HG03135 (cell line): ENCODE results near the gene CTXN1.
"Not testable (repeated sequence)": the region's sequence is repeated elsewhere in the genome, so short reads cannot be mapped to it uniquely, and the experiment has no call there.

Source experiments
- ATAC-seq: cut with Tn5 transposase; IDR thresholded peaks from one replicate; pipeline ENCODE4 v1.9.1; 2021; ENCODE audit warnings: mild to moderate bottlenecking, moderate library complexity; ENCODE audit not compliant: unreplicated experiment

CTXN1 gene

DNA sequence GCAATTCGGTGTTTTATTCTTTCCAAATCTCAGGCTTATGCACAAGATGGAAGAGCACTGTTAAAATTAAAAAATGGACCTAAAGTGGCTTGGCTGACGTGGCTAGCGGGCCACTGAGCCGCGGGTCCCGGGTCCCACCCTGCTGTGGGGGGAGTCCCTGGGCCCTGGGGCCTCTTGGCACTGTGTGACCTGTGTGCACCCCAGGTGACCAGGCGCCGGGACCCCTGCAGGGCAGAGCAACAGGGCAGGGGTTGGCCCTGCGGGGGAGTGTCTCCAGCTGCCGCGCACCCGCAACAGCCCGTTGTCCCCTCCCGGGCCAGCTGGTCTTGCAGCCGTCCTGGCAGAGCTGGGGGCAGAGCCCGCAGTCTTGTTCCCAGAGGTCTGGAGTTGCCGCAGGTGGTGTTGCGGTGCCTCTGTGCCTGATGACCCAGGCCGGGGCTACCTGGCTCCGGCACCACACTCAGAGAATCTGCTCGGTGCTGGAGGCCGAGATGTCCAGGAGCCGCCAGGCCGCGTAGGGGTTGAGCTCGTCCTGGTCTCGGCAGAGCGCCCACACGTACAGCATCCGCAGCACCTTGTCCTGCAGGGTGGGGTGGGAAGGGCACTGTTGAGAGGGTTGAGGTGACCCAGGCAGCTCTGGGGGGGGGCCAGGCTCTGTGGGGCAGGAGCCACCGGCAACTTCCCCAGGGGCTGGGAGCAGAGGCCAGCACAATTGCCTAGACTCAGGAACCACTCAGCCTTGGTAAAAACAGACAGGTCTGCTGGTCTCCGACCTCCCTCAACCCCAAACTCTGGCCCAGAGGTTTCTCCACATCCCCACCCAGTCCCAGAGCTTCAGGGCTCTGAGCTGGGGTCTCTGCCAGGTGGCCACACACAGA, 1.0 kb upstream of the CTXN1 start:
- ATAC-seq, result no peak

- ATAC-seq, result no peak
These were observed 624 bp downstream of the CTXN1 start for GRCh38 chr19:7925171-7925851.

GRCh38 chr19:7924651-7925170, 1.2 kb downstream of the CTXN1 start:
- no peak for ATAC-seq

DNA sequence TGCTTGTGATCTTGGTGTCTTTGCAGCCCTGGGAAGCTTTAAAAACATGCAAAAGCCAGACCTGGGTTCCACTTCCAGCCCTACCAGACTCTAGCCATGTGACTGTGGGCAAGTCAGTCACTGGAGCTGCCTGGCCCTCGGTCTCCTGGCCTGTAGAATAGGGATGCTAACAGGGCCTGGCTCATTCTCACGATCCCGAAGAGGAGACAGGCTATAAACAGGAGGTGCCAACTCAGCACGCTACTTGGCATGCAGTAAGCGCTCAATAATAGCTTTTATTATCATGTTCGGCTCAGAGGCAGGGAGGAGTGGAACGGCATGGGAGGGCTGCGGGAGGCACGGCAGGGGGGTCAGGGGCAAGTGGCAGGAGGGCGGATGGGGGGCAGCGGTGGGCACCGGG, 1.7 kb downstream of the CTXN1 start:
- no peak for ATAC-seq

DNA sequence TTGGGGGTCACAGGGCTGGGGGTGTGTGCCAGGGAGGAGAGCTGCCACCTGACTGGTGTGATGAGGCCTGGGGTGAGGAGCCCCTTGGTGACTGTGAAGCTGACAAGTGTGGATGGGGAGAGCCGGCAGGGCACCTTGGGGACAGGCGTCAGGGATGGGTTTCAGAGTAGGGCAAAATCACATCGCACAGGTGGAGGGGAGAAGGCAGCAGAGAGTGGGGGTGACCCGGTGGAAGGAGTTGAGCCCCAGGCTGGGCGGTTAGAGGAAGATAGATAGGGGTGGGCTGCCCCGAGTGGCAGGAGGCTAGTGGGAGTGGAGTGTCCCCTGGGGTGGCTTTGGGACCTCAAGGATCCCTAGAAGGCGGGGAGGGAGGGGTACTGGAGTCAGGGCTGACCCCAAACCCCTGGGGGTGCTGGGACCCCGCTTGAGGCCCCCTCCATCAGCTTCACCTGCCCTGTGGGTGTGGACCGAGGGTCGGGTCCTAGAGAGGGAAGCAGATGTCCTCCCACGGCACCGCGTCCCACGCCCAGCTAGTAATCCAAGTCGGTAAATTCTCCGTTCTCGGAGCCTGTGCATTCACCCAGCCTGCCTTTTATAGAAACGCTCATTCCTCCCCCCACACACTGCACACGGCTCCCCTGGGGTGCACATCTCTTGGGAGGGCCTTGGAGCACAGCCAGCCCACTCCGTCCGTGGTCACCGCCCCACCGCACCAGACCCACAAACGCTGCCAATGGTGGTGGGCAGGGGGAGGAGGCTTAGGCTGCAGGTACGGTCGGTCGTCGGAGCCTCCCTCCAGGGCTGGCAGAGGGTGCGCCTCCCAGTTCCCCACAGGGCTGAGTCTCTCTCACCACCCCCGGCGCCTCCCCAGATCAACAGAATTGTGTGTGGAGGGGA, 2.4 kb downstream of the CTXN1 start:
- no peak for ATAC-seq

DNA sequence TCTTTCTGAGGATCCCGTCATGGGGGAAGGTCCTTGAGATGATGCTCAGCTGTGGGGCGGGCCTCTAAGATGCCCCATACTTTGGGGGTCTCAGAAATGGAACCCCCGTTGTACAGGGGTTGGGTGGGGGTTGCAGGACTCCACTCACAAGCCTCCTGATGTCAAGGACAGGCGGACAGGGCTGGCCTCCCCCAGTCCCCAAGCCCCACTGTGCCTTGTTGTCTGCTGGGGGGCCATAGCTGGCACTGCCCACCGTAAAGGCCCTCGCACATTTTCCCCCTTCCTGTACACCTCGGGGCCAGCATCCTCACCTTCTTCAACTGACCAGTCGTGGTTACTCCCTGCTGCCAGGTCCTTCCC, 3.1 kb downstream of the CTXN1 start:
- no peak for ATAC-seq

GRCh38 chr19:7921967-7922835, 3.7 kb downstream of the CTXN1 start:
- ATAC-seq, result no peak

DNA sequence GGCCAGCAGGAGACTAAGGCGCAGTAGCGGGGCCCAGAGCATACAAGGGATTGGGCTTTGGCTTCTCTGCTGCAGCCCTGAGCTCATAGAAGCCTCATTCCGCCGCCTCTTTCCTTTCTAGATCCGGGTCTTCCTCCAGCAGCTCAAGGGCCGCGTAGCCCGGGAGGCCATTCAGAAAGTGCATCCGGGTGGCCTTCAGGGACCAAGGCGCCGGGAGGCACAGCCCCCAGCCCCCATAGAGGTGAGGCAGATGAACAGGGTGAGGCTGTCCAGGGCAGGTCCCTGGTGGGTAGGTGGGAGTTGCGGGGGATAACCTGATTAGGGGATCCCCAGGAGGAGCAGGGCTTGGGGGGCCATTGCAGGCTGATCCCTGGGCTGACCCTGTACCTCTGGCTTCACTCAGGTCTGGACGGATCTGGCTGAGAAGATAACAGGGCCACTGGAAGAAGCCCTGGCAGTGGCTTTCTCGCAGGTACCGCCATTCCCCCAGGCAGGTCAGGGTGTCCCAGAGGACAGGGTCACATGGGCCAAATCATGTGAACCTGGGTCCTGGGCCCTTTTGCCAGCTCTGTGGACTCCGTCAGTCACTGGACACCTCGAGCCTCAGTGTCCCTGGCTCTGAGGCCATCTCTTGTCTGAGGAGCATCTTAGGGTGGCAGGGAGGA, 4.5 kb downstream of the CTXN1 start:
- no peak for ATAC-seq

DNA sequence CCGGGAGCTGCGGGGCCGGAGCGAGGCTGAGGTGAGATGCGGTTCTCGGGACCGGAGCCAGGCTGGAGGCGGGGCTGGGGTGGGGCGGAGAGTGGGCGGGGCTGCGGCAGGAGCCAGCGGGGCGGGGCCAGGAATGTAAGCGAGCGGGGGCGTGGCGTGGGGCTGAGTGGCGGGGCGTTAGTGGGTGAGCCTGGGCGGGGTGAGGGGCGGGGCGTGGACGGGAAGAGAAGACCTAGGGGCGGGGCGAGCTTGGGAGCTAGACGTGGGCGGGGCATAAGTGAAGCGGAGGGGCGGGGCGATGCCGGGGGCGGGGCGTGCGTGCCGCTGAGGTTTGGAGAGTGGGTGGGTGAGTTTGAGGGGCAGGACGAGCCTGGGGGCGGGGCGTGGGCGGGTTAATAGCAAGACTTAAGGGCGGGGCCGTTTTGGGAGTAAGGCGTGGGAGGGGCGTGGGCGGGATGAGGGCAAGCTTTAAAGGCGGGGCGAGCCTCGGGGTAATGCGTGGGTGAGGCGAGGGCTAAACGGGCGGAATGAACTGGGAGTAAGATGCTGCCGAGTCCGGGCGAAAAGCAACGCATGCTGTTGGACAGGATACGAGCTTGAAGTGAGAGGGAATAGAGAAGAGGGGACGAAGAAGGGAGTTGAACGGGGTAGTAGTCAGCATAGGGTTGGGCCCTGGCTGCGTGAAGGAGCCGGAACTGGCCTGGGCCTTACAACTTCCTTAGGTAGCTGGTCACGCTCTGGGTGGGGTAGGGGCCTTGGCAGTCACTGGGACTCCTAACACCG, 5.2 kb downstream of the CTXN1 start:
- ATAC-seq, result peak; percentile 36

DNA sequence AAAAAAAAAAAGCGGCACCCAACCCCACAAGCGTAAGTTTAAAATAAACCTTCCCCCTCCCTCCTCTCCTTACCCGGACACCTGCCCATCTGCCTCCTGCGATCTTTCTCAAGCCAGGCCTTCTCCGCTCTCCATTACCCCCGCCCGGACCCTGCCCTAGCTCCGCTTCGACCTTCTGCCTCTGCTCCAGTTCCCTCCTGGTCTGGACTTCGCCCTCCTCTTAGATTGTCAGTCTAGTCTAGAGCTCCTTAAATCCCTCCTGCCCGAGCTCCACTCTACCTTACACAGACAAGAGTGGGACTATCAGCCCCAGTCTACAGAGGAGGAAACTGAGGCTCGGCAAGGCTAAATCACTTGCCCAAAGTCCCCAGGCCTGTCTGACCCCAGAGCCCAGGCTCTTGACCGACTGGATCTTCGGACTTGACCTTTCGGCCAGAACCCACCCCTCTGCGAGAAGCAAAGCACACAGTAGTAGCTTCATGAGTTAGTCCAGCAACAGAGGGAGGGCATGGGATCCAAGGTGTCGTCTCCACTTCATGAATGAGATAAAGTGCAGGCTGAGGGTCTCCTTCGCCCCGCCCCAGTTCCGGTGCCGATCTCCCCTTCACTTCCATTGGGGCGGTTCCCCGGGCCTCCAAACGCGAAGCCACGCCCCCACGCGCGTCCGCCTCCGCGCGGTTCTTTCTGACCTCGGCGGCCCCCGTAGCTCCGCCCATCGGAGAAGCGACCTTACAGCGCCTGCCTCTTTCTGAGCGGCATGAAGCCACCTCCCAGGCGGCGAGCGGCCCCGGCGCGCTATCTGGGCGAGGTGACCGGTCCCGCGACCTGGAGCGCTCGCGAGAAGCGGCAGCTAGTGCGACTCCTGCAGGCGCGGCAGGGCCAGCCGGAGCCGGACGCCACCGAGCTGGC, 6.1 kb downstream of the CTXN1 start, which contains the start of gene SNAPC2:
Gene SNAPC2, plus strand, starts transcription at position 729 of the 909 bp plus-strand sequence. Its CDS starts 29 bp downstream, at position 758.
- peak; percentile 59 for ATAC-seq

DNA sequence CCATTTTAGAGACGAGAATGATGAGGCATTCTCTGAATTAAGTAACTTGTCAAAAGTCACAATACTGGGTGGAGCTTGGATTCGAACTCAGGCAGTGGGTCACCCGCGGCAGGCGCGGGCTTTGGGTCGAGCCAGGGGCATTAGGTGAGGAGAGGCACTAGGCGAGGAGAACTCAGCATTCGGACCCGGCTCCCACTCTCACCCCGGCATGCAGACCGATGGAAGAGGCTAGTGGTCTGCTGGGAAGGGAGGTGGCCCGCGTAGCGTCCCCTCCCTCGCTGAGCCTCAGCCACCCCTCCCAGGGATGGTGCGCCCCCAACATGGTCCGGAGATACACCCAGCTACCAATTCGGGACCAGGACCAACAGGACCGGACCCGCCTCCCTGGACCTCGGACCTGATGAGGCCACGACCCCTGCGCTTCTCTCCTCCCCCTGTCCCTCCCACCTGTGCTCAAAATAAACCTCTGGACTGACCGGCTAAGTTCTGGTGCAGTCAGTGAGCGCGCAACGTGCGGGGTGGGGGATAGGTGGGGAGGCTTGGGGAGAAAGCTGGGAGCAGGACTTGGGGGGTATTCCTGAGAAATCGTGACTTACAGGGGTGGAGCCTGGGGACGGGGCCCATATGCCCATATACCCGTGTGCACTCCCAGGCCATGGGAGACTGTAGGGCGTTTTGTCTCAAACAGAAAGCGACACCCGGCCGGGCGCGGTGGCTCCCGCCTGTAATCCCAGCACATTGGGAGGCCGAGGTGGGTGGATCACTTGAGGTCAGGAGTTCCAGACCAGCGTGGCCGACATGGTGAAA, 7.1 kb downstream of the CTXN1 start:
- no peak for ATAC-seq

- ATAC-seq, result not testable (repeated sequence)
These were observed 7.8 kb downstream of the CTXN1 start for GRCh38 chr19:7918062-7918614.

- ATAC-seq, result no peak
These were observed 8.5 kb downstream of the CTXN1 start for GRCh38 chr19:7917267-7918061.

- ATAC-seq, result no peak
These were observed 9.0 kb downstream of the CTXN1 start for GRCh38 chr19:7916955-7917266.

- ATAC-seq, result no peak
These were observed 9.6 kb downstream of the CTXN1 start for GRCh38 chr19:7916103-7916954.
